Measurements from ENCODE around the gene ITPR2.

ITPR2 gene

GRCh38 chr12:26699237-26699636, 133.8 kb downstream of the ITPR2 start:
- no peak overlapping the region for H3K4me3 ChIP-seq
- peaks cover 4 to 15% (median 4%) of the 10 kb centered on the region in 3 donors for H3K36me3 ChIP-seq
- intact Hi-C loops (cut with DNase I; ENCODE audit: low total_unique reads) = no loop called here
- no peak for TF ChIP-seq CTCF (IDR thresholded peaks at IDR 0.05)
- H3K27me3 ChIP-seq = no peaks in the 10 kb centered on the region
- H3K9me3 ChIP-seq = no peaks in the 10 kb centered on the region
- DNase-seq = no peak
- H3K27ac ChIP-seq = no peak overlapping the region
- H3K4me1 ChIP-seq = peaks cover 0 to 2% (median 1%) of the 10 kb centered on the region in 4 donors

- no peak for DNase-seq
- Histone ChIP-seq H3K4me1 (no peaks in the 10 kb centered on the region), H3K36me3 (peaks cover 4 to 20% (median 4%) of the 10 kb centered on the region in 3 donors), H3K27me3 (no peaks in the 10 kb centered on the region), H3K27ac (no peak overlapping the region), H3K4me3 (no peak overlapping the region), H3K9me3 (no peaks in the 10 kb centered on the region)
- intact Hi-C loops (cut with DNase I; ENCODE audit: low total_unique reads) = no loop called here
- no peak for TF ChIP-seq CTCF (IDR thresholded peaks at IDR 0.05)
Measured at GRCh38 chr12:26698186-26698585, 134.8 kb downstream of the ITPR2 start.

GRCh38 chr12:26697217-26697616, 135.8 kb downstream of the ITPR2 start:
- intact Hi-C loops (cut with DNase I; ENCODE audit: low total_unique reads) = no loop called here
- no peak for TF ChIP-seq CTCF (IDR thresholded peaks at IDR 0.05)
- Histone ChIP-seq H3K36me3 (peaks cover 4 to 20% (median 4%) of the 10 kb centered on the region in 3 donors), H3K4me3 (no peak overlapping the region), H3K9me3 (no peaks in the 10 kb centered on the region), H3K27ac (no peak overlapping the region), H3K27me3 (no peaks in the 10 kb centered on the region), H3K4me1 (no peaks in the 10 kb centered on the region)
- DNase-seq = no peak

- intact Hi-C loops (cut with DNase I; ENCODE audit: low total_unique reads) = no loop called here
Measured at GRCh38 chr12:26696613-26697092, 136.3 kb downstream of the ITPR2 start.

GRCh38 chr12:26696048-26696612, 136.9 kb downstream of the ITPR2 start:
- H3K27ac ChIP-seq = no peak overlapping the region
- H3K36me3 ChIP-seq = peaks cover 4 to 20% (median 4%) of the 10 kb centered on the region in 3 donors
- H3K4me3 ChIP-seq = no peak overlapping the region
- no peaks in the 10 kb centered on the region for H3K27me3 ChIP-seq
- no peaks in the 10 kb centered on the region for H3K9me3 ChIP-seq
- no peaks in the 10 kb centered on the region for H3K4me1 ChIP-seq
- TF ChIP-seq CTCF (IDR thresholded peaks at IDR 0.05) = no peak
- intact Hi-C loops (cut with DNase I; ENCODE audit: low total_unique reads) = no loop called here
- DNase-seq = no peak

More at GRCh38 chr12:26696613-26697092, 136.3 kb downstream of the ITPR2 start:
- Histone ChIP-seq H3K27me3 (no peaks in the 10 kb centered on the region), H3K4me1 (no peaks in the 10 kb centered on the region), H3K36me3 (peaks cover 4 to 20% (median 4%) of the 10 kb centered on the region in 3 donors), H3K27ac (no peak overlapping the region), H3K4me3 (no peak overlapping the region), H3K9me3 (no peaks in the 10 kb centered on the region)
- no peak for TF ChIP-seq CTCF (IDR thresholded peaks at IDR 0.05)
- DNase-seq = no peak

All from tibial artery (tissue), 4 donors.